ENCODE data around the gene SLC17A1.

Gene SLC17A1

GRCh38 chr6:25830458-25830857 is 1.4 kb downstream of the SLC17A1 start:
- no peak for DNase-seq

GRCh38 chr6:25829375-25829774 is 2.5 kb downstream of the SLC17A1 start:
- no peak for DNase-seq

GRCh38 chr6:25821341-25821740 is 10.5 kb downstream of the SLC17A1 start:
- DNase-seq = no peak

DNA sequence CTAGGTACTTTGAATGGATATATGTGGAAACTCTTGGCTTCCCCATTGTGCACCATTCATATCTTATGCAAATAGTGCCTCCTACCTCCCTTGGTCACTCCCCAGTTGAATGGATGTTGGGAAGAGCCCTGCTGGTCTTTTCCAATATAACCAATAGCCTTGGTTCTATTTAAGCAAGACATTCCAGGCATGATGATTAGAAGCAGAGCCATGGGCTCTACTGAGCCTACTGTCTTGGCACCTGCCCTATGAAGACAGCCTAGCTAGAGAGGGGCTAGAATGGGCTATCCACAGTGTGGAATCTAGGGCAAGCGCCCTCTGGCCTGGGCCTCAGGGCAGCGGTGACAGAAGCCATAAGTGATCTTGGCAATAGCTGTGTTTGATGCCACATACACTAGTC is 15.6 kb downstream of the SLC17A1 start:
- no peak for DNase-seq

DNA sequence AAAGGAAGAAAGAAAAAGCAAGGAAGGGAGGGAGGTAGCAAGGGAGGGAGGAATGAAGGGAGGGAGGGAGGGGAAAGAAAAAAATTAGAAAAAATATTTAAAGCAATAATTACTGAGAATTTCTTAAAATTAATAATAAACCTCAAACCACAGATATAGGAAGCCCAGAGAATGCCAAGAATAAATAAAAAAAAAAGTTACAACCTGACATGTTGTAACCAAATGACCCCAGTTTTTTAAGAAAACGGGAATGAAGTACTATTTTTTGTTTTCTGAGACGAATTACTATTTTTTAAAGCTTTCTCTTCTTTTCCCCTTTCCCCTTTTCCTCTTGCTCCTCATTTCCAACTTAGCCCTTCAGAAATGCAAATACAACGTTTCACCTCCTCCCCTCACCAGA is 16.7 kb downstream of the SLC17A1 start:
- no peak for DNase-seq

GRCh38 chr6:25804804-25805203 is 27.0 kb downstream of the SLC17A1 start:
- no peak for DNase-seq

DNA sequence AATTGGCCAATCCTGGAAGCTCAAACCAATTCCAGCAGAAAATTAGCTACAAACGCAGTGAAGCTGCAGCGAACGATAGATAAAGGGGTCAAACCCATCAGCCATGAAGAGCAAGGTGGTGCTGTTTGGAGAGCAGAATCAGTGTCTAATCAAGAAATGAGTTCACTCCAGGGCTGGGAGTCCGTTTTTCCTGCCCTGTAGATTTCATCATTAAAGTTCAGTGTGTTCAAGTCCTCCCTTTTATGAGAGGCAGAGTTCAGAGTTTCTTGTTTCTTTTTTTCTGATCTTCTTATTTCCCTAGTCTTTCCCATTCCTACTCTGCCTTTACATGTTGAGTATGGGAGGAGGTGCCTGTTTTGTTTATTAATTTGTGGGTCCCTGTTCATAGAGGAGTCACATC is 30.4 kb downstream of the SLC17A1 start:
- DNase-seq = no peak

DNA sequence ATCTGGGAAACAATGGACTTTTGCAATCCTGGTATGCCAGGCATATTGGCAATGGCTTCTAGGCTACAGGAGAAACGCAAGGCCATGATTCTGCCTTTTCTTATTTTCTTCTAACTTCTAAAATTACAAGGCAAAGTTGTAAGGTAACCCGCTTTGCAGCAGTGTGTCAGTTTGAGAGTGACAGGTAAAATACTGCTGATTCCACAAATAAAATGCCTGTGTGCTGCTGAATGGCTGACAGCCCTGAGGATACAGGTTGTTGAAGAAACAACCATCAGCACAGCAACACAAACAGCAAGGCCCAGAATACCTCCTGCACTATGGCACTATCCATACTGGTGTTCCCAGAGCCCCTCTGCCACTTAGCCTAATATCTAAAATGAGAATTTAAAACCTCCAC is 37.1 kb downstream of the SLC17A1 start:
- no peak for DNase-seq

- no peak for DNase-seq
These were observed 37.9 kb downstream of the SLC17A1 start for GRCh38 chr6:25793970-25794369.

GRCh38 chr6:25792016-25792415 is 39.8 kb downstream of the SLC17A1 start:
- DNase-seq = no peak

DNA sequence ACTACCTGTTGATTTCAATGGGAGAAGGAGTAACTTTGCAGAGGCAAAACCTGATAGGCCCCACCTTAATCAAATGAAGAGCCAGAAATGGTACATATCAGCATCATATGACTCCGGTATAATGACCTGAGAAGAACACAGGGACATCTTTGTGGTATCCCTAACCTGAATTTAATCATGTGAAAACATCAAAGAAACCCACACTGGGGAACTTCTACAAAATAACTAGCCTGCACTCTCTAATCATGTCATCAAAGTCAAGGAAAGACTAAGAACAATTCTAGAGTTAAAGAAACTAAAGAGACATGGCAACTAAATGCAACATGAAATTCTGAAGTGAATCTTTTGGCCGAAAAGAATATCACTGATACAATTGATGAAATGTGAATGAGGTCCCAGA is 42.4 kb downstream of the SLC17A1 start:
- no peak for DNase-seq

GRCh38 chr6:25788305-25788922 is 43.4 kb downstream of the SLC17A1 start:
- DNase-seq = peak; percentile 30 to 46

GRCh38 chr6:25787428-25787827 is 44.4 kb downstream of the SLC17A1 start:
- no peak for DNase-seq

GRCh38 chr6:25781134-25781533 is 50.7 kb downstream of the SLC17A1 start:
- no peak for DNase-seq

GRCh38 chr6:25777856-25778649 is 53.8 kb downstream of the SLC17A1 start:
- no peak for DNase-seq

GRCh38 chr6:25777031-25777430 is 54.8 kb downstream of the SLC17A1 start:
- peak in 1 of 2 experiments; percentile 8 for DNase-seq

- DNase-seq = no peak
These were observed 57.6 kb downstream of the SLC17A1 start for GRCh38 chr6:25774120-25774715.

DNA sequence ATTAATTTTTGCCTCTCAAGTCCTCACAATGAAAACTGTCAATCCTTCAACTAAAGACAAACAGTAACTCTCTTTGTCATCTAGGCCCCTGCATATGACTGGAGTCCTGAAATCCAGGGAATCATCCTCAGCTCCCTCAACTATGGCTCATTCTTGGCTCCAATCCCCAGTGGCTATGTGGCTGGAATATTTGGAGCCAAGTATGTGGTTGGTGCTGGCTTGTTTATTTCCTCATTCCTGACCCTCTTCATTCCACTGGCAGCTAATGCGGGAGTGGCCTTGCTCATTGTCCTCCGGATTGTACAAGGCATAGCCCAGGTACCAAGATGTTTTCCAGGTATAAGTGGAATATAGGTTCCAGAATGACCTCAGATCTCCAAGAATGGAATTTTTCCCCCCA is 61.9 kb downstream of the SLC17A1 start:
- DNase-seq = no peak

DNA sequence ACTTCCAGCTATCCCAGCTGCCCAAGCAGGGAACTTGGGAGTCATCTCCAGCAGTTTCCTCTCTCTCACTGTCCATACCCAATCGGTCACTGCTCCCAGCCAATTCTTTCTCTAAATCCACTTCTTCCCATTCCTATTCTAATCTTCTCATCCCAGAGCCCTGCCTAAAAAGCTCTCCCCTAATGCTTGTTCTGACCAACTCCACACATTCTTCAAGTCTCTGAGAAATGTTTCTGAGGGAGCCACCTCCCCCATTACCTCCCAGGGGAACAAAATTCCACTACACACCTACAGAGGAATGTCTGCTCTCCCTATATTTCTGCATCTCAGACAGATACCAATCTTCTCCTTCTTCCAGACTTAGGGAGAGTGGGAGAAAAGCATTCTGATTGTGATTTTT is 63.3 kb downstream of the SLC17A1 start:
- no peak for DNase-seq

DNA sequence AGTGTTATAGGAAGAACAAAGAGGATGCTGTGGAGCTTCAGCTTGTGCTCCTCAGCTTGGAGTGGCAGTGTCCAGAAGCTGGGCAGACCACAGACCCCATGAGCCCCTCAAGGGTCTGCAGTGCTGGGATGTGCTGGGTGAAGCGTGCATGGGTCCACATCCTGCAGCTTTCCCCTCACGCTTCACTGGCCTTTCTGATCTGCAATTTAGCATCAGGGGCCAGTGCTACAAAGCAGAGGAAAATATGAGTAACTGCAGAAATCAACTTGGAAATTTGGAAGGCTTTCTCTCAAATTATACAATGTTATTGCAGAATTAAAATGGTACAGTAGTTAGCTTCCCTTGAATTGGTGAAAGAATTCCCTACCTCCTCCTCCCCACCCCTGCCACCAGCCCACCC is 67.2 kb downstream of the SLC17A1 start:
- no peak for DNase-seq

GRCh38 chr6:25757936-25758642 is 73.8 kb downstream of the SLC17A1 start:
- DNase-seq = no peak

DNA sequence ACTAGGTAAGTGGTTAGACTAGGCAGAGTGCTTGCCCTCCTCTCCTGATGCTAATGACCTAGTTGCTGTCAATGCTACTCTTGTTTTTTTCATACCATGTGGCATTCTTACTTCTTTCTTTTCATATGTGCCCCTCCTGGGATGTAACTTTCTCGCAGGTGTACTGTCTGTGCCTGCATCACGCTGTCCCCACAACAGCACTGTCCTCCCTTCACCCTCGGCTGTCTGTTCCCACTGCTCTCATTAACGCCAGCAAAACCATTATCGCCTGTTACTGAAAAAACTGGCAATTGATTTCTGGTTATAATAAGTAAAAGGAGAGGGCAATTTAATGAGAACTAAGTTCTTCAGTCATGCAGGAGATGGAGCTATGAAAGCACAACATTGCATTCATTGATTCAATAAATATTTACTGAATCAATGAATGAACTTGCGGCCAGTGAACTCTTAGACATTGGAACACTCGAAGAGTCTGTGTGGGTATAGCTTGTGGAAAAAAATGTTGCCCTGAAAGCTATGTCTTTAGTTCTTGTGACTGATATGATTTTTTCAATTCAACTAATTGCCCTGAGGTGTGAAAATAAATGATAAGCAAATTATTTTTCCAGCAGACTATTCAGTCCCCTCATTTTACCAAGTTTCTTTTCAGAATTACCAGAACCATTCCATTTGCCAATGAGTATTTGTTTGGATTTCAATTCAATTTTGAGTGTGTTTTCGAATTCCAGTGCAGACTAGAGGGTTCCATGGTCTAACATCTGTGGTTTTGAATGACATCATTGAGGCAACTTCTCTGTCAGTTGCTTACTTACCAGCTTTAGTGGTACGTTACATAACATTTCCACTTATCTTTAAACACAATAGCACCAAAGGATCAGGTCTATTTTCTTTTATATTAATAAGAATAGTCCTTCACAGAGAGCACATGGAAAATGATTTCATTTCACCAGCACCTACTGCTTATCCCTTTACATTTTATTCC is 75.2 kb downstream of the SLC17A1 start:
- DNase-seq = no peak

Measured in SW 1271 (cell line).